CD4-positive, alpha-beta T cell (primary cell): ENCODE results near the gene ALKBH3. TPM values are rescaled to one million over a fixed set of nuclear protein-coding genes. Genes with fewer than 3 reads are reported as not detected.

ENCODE experiments used
- ATAC-seq: fragments of 200-7000 bp; cut with Tn5 transposase; one replicate; pipeline ENCODE4 v1.10.0; 2022; ENCODE audit warnings: mild to moderate bottlenecking; ENCODE audit not compliant: poor library complexity
- CTCF ChIA-PET: fragments of 350-600 bp; sonication (Branson Sonifier 250); formaldehyde crosslinking; loops from one replicate; lab custom pipeline; 2021; ENCODE audit warnings: antibody characterized with exemption, inconsistent platforms; lab: Charles Lee
- POLR2A ChIA-PET: fragments of 350-600 bp; sonication (Branson Sonifier 250); formaldehyde crosslinking; loops from one replicate; lab custom pipeline; 2021; ENCODE audit warnings: antibody characterized with exemption, inconsistent platforms; lab: Charles Lee
- DNase-seq, 14 experiments: peaks; one replicate each; pipeline ENCODE4 v3.0.0-alpha.2; 2013 to 2020; ENCODE audit warnings: mixed read lengths in 2 of 14
- H3K27ac ChIP-seq, 2 donors: one replicate each; pipeline versions ENCODE4 v1.5.1 to v1.7.0; 2013; ENCODE audit warnings: low read length in 2 of 2, low read depth in 1 of 2, mild to moderate bottlenecking in 1 of 2
- H3K27me3 ChIP-seq, 2 experiments: 1 replicate in 1 of 2; 2 replicates in 1 of 2; pipeline versions ENCODE4 v1.6.1 to v1.7.0; 2013; ENCODE audit warnings: low read length in 2 of 2, control low read depth in 1 of 2, mild to moderate bottlenecking in 1 of 2, moderate library complexity in 1 of 2; ENCODE audit not compliant: insufficient read depth in 2 of 2, control insufficient read depth in 1 of 2
- H3K36me3 ChIP-seq: one replicate; pipeline ENCODE4 v1.6.1; 2013; ENCODE audit warnings: low read length, control low read depth; ENCODE audit not compliant: insufficient read depth
- H3K4me1 ChIP-seq: one replicate; pipeline ENCODE4 v1.6.1; 2013; ENCODE audit warnings: low read length, control low read depth; ENCODE audit not compliant: insufficient read depth
- H3K4me3 ChIP-seq: one replicate; pipeline ENCODE4 v1.5.1; 2013; ENCODE audit warnings: mild to moderate bottlenecking, low read length, moderate library complexity
- H3K9me3 ChIP-seq, 2 experiments: 1 replicate in 1 of 2; 2 replicates in 1 of 2; pipeline versions ENCODE4 v1.6.1 to v1.7.0; 2013; ENCODE audit warnings: low read length in 2 of 2, mild to moderate bottlenecking in 2 of 2, control low read depth in 1 of 2, moderate library complexity in 1 of 2; ENCODE audit not compliant: control insufficient read depth in 1 of 2, insufficient read depth in 1 of 2
- H3K27ac Mint-ChIP-seq: one replicate; pipeline ENCODE4 v1.8.0; 2020; ENCODE audit warnings: mixed read lengths
- H3K27me3 Mint-ChIP-seq: one replicate; pipeline ENCODE4 v1.8.0; 2021; ENCODE audit warnings: mixed read lengths
- H3K36me3 Mint-ChIP-seq: one replicate; pipeline ENCODE4 v1.8.0; 2021; ENCODE audit warnings: low read depth, mixed read lengths
- H3K4me1 Mint-ChIP-seq: one replicate; pipeline ENCODE4 v1.8.0; 2021; ENCODE audit warnings: low read depth, mixed read lengths
- H3K4me3 Mint-ChIP-seq: one replicate; pipeline ENCODE4 v1.8.0; 2020; ENCODE audit warnings: mild to moderate bottlenecking, mixed read lengths
- H3K9me3 Mint-ChIP-seq: one replicate; pipeline ENCODE4 v1.8.0; 2020; ENCODE audit warnings: mixed read lengths
- intact Hi-C, 2 experiments: fragments of 100-400 bp; cut with DNase I in 1 of 2; cut with micrococcal nuclease in 1 of 2; formaldehyde crosslinking; loops; one replicate each; pipeline versions ENCODE4 v1.15.1 to v1.9.0; 2023 to 2025; cut with DNase I, micrococcal nuclease
- total RNA-seq, 174 experiments: library from RNA in 2 of 174; stranded (reverse) in 2 of 174; gene quantifications; one replicate each; pipeline ENCODE4 v1.2.3 and lab custom pipeline; 2021 to 2026
- TF ChIP-seq, protein P1 (sequence below): fragments of 200-600 bp; IDR thresholded peaks from one replicate; pipeline ENCODE4 v1.8.0; 2022; ENCODE audit warnings: antibody characterized with exemption, mild to moderate bottlenecking

ALKBH3 gene
- total RNA-seq, 2 experiments from 2014 or later, result 16.7 to 17.2 TPM

DNA sequence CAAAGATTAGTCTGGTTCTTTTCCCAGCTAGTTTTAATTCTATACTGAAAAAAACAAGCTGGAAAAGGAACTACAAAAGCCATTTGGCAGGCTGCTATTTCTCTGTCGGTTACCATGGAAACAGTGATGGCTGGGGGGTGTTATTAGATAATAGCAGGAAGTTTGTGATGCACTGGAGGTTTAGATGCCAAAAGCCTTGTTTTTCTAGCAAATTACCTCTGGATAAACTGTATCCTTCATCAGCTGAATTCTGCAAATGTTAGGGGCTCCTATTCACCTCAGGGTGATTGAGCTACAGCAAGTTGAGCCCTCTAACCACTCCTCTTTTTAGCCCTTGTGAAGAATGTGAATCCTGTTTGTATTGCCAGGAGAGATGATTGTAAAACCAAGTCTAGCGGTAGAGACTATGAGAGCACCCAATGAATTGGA is 25.2 kb downstream of the ALKBH3 start:
- H3K27me3 Mint-ChIP-seq, result no peaks in the 10 kb centered on the region
- no peaks in the 10 kb centered on the region for H3K4me1 ChIP-seq
- TF ChIP-seq, protein P1, sequence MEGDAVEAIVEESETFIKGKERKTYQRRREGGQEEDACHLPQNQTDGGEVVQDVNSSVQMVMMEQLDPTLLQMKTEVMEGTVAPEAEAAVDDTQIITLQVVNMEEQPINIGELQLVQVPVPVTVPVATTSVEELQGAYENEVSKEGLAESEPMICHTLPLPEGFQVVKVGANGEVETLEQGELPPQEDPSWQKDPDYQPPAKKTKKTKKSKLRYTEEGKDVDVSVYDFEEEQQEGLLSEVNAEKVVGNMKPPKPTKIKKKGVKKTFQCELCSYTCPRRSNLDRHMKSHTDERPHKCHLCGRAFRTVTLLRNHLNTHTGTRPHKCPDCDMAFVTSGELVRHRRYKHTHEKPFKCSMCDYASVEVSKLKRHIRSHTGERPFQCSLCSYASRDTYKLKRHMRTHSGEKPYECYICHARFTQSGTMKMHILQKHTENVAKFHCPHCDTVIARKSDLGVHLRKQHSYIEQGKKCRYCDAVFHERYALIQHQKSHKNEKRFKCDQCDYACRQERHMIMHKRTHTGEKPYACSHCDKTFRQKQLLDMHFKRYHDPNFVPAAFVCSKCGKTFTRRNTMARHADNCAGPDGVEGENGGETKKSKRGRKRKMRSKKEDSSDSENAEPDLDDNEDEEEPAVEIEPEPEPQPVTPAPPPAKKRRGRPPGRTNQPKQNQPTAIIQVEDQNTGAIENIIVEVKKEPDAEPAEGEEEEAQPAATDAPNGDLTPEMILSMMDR, result no peak
- H3K27ac ChIP-seq, result no peak overlapping the region
- no peak overlapping the region for H3K27ac Mint-ChIP-seq
- no peaks in the 10 kb centered on the region for H3K9me3 Mint-ChIP-seq
- no peaks in the 10 kb centered on the region for H3K27me3 ChIP-seq
- intact Hi-C loops, result no loop called here
- CTCF ChIA-PET, result no interaction called here
- no peak overlapping the region for H3K4me3 Mint-ChIP-seq
- H3K4me1 Mint-ChIP-seq, result peaks cover 6% of the 10 kb centered on the region
- H3K36me3 ChIP-seq, result peaks cover 59% of the 10 kb centered on the region
- H3K36me3 Mint-ChIP-seq, result peaks cover 93% of the 10 kb centered on the region
- H3K4me3 ChIP-seq, result no peak overlapping the region
- no peaks in the 10 kb centered on the region for H3K9me3 ChIP-seq
- ATAC-seq, result no peak
- DNase-seq, result no peak
- POLR2A ChIA-PET, result no interaction called here

DNA sequence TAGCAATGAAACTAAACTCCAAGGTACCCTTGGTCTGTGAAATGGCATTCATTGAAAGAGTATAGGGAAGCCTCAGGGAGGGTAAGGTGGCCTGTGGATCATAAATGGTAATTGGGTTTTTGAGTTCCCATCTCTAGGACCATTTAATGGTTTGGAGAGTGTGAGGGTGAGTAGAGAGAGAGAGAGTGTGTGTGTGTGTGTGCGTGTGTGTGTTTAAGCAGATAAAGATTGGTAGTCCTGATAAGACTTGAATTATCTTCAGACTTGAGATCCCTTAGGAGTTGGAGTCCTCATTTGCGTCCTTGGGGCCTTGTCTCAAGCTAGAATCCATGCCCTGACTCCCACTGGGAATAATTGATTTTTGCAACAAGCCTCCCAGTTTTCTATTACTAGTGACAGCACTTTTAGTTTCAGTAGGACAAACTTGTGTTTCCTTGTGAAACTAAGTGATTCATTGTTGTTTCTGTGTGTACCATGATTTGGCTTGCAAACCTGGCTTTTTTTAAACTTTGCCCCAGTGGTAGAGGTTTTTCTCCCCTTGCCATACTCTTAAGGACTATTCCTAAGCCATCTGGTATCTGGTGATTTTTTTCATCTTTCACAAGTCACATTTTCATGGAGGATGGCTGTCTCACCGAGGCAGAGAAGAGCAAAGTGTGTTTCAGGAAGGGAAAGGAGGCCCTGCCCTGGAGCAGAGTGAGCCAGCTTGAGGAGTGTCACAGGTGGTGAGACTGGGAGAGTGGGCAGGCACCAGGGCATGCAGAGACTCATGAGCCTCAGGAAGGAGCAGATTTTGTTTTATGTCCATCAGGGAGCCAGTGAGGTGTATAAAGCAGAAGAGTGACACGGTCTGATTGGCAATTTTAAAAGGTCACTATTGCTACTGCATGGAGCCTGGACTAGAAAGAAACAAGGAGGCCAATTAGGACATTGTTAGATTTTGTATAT is 26.7 kb downstream of the ALKBH3 start:
- H3K36me3 ChIP-seq, result peaks cover 54% of the 10 kb centered on the region
- H3K36me3 Mint-ChIP-seq, result peaks cover 92% of the 10 kb centered on the region
- H3K4me3 Mint-ChIP-seq, result no peak overlapping the region
- intact Hi-C loops, result no loop called here
- no peaks in the 10 kb centered on the region for H3K9me3 Mint-ChIP-seq
- H3K4me1 ChIP-seq, result no peaks in the 10 kb centered on the region
- H3K27ac Mint-ChIP-seq, result no peak overlapping the region
- no peak overlapping the region for H3K4me3 ChIP-seq
- ChIA-PET CTCF (no interaction called here), POLR2A (no interaction called here)
- H3K9me3 ChIP-seq, result no peaks in the 10 kb centered on the region
- H3K4me1 Mint-ChIP-seq, result peaks cover 6% of the 10 kb centered on the region
- no peak for DNase-seq
- ATAC-seq, result no peak
- H3K27me3 ChIP-seq, result no peaks in the 10 kb centered on the region
- H3K27ac ChIP-seq, result no peak overlapping the region
- H3K27me3 Mint-ChIP-seq, result no peaks in the 10 kb centered on the region
- TF ChIP-seq, protein P1, result no peak

DNA sequence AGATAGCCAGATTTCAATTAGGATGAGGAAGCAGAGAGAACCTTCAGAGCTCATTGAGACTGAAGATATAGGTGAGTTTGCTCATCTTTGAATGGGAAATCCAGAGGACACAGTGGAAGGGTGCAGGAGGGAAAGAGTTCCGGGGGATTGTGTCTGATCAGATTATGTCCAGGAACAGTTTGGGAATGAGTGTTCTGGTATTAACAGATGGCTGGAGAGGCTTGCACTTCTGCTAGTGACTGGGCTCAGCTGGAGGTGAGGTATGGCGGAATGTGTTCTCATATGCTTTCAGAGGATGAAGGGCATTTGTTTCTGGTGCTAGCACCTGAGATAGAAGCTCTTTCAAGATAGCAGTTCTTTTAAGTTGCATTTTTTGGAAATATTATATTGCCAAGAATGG is 27.6 kb downstream of the ALKBH3 start:
- H3K9me3 Mint-ChIP-seq, result no peaks in the 10 kb centered on the region
- H3K4me1 ChIP-seq, result no peaks in the 10 kb centered on the region
- no peaks in the 10 kb centered on the region for H3K27me3 Mint-ChIP-seq
- peaks cover 51% of the 10 kb centered on the region for H3K36me3 ChIP-seq
- no peak overlapping the region for H3K27ac Mint-ChIP-seq
- no peak overlapping the region for H3K4me3 ChIP-seq
- H3K4me1 Mint-ChIP-seq, result peaks cover 6% of the 10 kb centered on the region
- H3K27me3 ChIP-seq, result no peaks in the 10 kb centered on the region
- H3K4me3 Mint-ChIP-seq, result no peak overlapping the region
- ATAC-seq (no peak), DNase-seq (no peak)
- intact Hi-C loops, result no loop called here
- no peaks in the 10 kb centered on the region for H3K9me3 ChIP-seq
- ChIA-PET CTCF (interaction anchor here (0.8 kb wide), 1 partner anchor 8 kb away, joined by 3 read pairs; no protein-coding TSS in a partner anchor), POLR2A (no interaction called here)
- H3K36me3 Mint-ChIP-seq, result peaks cover 90% of the 10 kb centered on the region
- TF ChIP-seq, protein P1, result no peak
- H3K27ac ChIP-seq, result no peak overlapping the region
